ENCODE results near the gene ATG5. TPM values are rescaled to one million over a fixed set of nuclear protein-coding genes. Genes with fewer than 3 reads are reported as not detected.

Gene ATG5
- total RNA-seq, 1 experiment from 2014 or later = 51.4 TPM

DNA sequence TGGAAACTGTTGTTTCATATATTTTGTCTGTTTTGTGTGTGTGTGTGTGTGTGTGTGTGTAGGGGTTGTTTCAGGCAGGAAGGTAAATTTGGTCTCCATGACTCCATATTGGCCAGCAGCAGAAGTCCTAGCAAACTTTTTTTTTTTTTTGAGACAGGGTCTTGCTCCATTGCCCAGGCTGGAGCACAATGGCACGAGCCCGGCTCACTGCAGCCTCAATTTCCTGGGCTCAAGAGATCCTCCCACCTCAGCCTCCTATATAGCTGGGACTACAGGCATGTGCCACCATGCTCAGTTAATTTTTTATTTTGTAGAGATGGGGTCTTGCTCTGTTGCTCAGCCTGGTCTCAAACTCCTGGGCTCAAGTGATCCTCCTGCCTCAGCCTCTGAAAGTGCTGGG lies 163.7 kb downstream of the ATG5 start:
- ATAC-seq = no peak
- CTCF ChIA-PET = no interaction called here
- Histone ChIP-seq H3K9me3 (ENCODE audit: control insufficient read depth, insufficient read depth, low read depth, low read length) (no peaks in the 10 kb centered on the region), H3K27me3 (ENCODE audit: control insufficient read depth, insufficient read depth, low read length) (no peaks in the 10 kb centered on the region), H3K36me3 (ENCODE audit: control insufficient read depth, insufficient read depth, low read length) (no peaks in the 10 kb centered on the region), H3K4me3 (ENCODE audit: low read depth in 2 of 2, low read length in 2 of 2) (no peak overlapping the region), H3K27ac (ENCODE audit: low read length) (no peak overlapping the region), H3K4me1 (ENCODE audit: control insufficient read depth, insufficient read depth, low read length) (no peaks in the 10 kb centered on the region)
- no TSS peak for BruUV-seq (replicated peaks)
- no peak for DNase-seq (ENCODE audit: low read depth, low spot score)
- no peak for TF ChIP-seq SIN3A (IDR thresholded peaks at IDR 0.05; ENCODE audit: borderline replicate concordance, insufficient read depth, low read depth, low read length)
- TF ChIP-seq REST (IDR thresholded peaks at IDR 0.05; ENCODE audit: insufficient read depth in 1 of 2, low read depth in 2 of 2, low read length in 1 of 2) = no peak
- no peak for TF ChIP-seq POLR2AphosphoS5 (IDR thresholded peaks at IDR 0.05; ENCODE audit: low read depth, low read length)
- TF ChIP-seq TCF7L2 (IDR thresholded peaks at IDR 0.05; ENCODE audit: low read depth, low read length) = no peak
- TF ChIP-seq, protein P1, sequence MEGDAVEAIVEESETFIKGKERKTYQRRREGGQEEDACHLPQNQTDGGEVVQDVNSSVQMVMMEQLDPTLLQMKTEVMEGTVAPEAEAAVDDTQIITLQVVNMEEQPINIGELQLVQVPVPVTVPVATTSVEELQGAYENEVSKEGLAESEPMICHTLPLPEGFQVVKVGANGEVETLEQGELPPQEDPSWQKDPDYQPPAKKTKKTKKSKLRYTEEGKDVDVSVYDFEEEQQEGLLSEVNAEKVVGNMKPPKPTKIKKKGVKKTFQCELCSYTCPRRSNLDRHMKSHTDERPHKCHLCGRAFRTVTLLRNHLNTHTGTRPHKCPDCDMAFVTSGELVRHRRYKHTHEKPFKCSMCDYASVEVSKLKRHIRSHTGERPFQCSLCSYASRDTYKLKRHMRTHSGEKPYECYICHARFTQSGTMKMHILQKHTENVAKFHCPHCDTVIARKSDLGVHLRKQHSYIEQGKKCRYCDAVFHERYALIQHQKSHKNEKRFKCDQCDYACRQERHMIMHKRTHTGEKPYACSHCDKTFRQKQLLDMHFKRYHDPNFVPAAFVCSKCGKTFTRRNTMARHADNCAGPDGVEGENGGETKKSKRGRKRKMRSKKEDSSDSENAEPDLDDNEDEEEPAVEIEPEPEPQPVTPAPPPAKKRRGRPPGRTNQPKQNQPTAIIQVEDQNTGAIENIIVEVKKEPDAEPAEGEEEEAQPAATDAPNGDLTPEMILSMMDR (IDR thresholded peaks at IDR 0.05) = no peak
- in situ Hi-C loops (cut with HindIII; ENCODE audit: low pct_unique_long_range_greater_than_20kb, low sequenced_read_pairs) = no loop called here
- POLR2A ChIA-PET = no interaction called here
- intact Hi-C loops (cut with micrococcal nuclease; ENCODE audit: unreplicated experiment) = no loop called here

DNA sequence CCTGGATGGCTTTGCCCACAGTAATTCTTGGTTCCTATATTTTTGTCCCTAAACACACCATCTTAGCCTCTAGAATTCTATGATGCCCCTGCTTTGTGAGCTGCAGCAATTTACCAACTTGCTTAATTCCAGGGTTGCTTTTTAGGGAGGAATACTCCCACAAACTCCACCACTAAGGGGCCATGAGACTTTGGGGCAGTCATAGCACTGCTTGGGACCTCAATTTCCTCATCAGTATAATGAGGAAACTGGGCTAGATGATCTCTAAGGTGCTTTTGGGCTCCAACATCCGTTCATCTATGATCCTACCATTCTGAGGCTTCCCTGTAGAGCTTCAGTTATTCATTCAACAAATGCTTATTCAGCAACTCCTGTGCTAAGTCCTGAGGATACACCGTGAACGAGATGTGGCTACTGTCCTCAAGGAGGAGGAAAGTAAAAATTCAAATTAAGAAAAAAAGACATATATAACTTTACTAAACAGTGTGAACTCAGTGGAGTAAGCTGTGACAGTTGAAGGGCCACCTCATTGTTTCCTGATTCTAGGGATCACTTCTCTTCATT lies 164.2 kb downstream of the ATG5 start:
- ATAC-seq (no peak), DNase-seq (ENCODE audit: low read depth, low spot score) (no peak)
- Histone ChIP-seq H3K9me3 (ENCODE audit: control insufficient read depth, insufficient read depth, low read depth, low read length) (no peaks in the 10 kb centered on the region), H3K4me3 (ENCODE audit: low read depth in 2 of 2, low read length in 2 of 2) (no peak overlapping the region), H3K4me1 (ENCODE audit: control insufficient read depth, insufficient read depth, low read length) (no peaks in the 10 kb centered on the region), H3K27ac (ENCODE audit: low read length) (no peak overlapping the region), H3K36me3 (ENCODE audit: control insufficient read depth, insufficient read depth, low read length) (no peaks in the 10 kb centered on the region), H3K27me3 (ENCODE audit: control insufficient read depth, insufficient read depth, low read length) (no peaks in the 10 kb centered on the region)
- in situ Hi-C loops (cut with HindIII; ENCODE audit: low pct_unique_long_range_greater_than_20kb, low sequenced_read_pairs) = no loop called here
- POLR2A ChIA-PET = no interaction called here
- intact Hi-C loops (cut with micrococcal nuclease; ENCODE audit: unreplicated experiment) = no loop called here
- CTCF ChIA-PET = no interaction called here
- TF ChIP-seq POLR2AphosphoS5 (IDR thresholded peaks at IDR 0.05; ENCODE audit: low read depth, low read length) (no peak), TCF7L2 (IDR thresholded peaks at IDR 0.05; ENCODE audit: low read depth, low read length) (no peak), SIN3A (IDR thresholded peaks at IDR 0.05; ENCODE audit: borderline replicate concordance, insufficient read depth, low read depth, low read length) (no peak), REST (IDR thresholded peaks at IDR 0.05; ENCODE audit: insufficient read depth in 1 of 2, low read depth in 2 of 2, low read length in 1 of 2) (no peak)
- TF ChIP-seq, protein P1 (IDR thresholded peaks at IDR 0.05) = no peak
- no TSS peak for BruUV-seq (replicated peaks)

All from Panc1 (cell line).